Glutamatergic neuron (in vitro differentiated cells): ENCODE measurements around the gene GSG1L. TPM values are rescaled to one million over a fixed set of nuclear protein-coding genes. Genes with fewer than 3 reads are reported as not detected.

Experiments used
- DNase-seq: peaks from one replicate; pipeline ENCODE4 v3.0.0; 2022
- H3K27ac Mint-ChIP-seq: one replicate; pipeline ENCODE4 v1.8.0; 2020; ENCODE audit warnings: mild to moderate bottlenecking, mixed read lengths, inconsistent platforms; ENCODE audit not compliant: unreplicated experiment
- H3K27me3 Mint-ChIP-seq: one replicate; pipeline ENCODE4 v1.8.0; 2020; ENCODE audit warnings: mild to moderate bottlenecking, moderate library complexity, mixed read lengths, inconsistent platforms; ENCODE audit not compliant: unreplicated experiment
- H3K36me3 Mint-ChIP-seq: one replicate; pipeline ENCODE4 v1.8.0; 2020; ENCODE audit warnings: mild to moderate bottlenecking, mixed read lengths, inconsistent platforms; ENCODE audit not compliant: unreplicated experiment
- H3K4me1 Mint-ChIP-seq: one replicate; pipeline ENCODE4 v1.8.0; 2020; ENCODE audit warnings: mild to moderate bottlenecking, low read depth, mixed read lengths, inconsistent platforms; ENCODE audit not compliant: unreplicated experiment
- H3K4me3 Mint-ChIP-seq: one replicate; pipeline ENCODE4 v1.8.0; 2020; ENCODE audit warnings: mild to moderate bottlenecking, mixed read lengths, inconsistent platforms; ENCODE audit not compliant: unreplicated experiment
- H3K9me3 Mint-ChIP-seq: one replicate; pipeline ENCODE4 v1.8.0; 2020; ENCODE audit warnings: mild to moderate bottlenecking, moderate library complexity, mixed read lengths, inconsistent platforms; ENCODE audit not compliant: unreplicated experiment
- total RNA-seq: library from RNA; stranded (reverse); fragmentation: NEBNext Ultra II Directional; extraction: Animal tissue kit (Norgen Biotek cat#: 25700); gene quantifications from one replicate; pipeline ENCODE4 v1.2.1, GENCODE V29; 2021; ENCODE audit not compliant: unreplicated experiment
- TF ChIP-seq, protein P1 (sequence below): fragments of 200-600 bp; sonication (generic); IDR thresholded peaks from one replicate; pipeline ENCODE4 v1.5.0; 2021; ENCODE audit not compliant: partially characterized antibody, unreplicated experiment

GSG1L gene
- total RNA-seq, 1 donor from 2014 or later: 0.91 TPM

DNA sequence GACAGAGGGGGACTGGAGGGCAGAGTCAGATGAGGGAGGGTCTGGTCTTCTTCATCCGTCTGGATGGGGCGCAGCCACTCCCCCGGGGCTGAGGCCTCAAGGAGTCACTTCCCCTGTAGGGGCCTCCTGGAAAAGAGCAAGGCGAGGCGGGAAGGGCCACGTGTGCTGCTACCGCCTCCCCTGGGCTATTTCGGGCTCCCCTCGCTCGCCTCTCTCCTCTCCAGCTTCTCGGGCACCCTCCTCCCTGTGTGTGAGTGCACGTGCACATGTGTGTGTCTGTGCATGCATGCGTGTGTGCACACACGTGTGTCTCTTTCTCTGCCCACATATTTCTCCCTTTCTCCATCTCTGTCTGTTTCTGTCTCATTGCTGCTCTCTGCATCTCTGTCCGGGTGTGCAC lies 10.1 kb downstream of the GSG1L start:
- Mint-ChIP-seq H3K4me1 (no peaks in the 10 kb centered on the region), H3K9me3 (peaks cover 2% of the 10 kb centered on the region), H3K4me3 (no peak overlapping the region), H3K27ac (no peak overlapping the region), H3K36me3 (peaks cover 5% of the 10 kb centered on the region), H3K27me3 (peaks cover 6% of the 10 kb centered on the region)
- no peak for DNase-seq
- TF ChIP-seq, protein P1, sequence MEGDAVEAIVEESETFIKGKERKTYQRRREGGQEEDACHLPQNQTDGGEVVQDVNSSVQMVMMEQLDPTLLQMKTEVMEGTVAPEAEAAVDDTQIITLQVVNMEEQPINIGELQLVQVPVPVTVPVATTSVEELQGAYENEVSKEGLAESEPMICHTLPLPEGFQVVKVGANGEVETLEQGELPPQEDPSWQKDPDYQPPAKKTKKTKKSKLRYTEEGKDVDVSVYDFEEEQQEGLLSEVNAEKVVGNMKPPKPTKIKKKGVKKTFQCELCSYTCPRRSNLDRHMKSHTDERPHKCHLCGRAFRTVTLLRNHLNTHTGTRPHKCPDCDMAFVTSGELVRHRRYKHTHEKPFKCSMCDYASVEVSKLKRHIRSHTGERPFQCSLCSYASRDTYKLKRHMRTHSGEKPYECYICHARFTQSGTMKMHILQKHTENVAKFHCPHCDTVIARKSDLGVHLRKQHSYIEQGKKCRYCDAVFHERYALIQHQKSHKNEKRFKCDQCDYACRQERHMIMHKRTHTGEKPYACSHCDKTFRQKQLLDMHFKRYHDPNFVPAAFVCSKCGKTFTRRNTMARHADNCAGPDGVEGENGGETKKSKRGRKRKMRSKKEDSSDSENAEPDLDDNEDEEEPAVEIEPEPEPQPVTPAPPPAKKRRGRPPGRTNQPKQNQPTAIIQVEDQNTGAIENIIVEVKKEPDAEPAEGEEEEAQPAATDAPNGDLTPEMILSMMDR: no peak

DNA sequence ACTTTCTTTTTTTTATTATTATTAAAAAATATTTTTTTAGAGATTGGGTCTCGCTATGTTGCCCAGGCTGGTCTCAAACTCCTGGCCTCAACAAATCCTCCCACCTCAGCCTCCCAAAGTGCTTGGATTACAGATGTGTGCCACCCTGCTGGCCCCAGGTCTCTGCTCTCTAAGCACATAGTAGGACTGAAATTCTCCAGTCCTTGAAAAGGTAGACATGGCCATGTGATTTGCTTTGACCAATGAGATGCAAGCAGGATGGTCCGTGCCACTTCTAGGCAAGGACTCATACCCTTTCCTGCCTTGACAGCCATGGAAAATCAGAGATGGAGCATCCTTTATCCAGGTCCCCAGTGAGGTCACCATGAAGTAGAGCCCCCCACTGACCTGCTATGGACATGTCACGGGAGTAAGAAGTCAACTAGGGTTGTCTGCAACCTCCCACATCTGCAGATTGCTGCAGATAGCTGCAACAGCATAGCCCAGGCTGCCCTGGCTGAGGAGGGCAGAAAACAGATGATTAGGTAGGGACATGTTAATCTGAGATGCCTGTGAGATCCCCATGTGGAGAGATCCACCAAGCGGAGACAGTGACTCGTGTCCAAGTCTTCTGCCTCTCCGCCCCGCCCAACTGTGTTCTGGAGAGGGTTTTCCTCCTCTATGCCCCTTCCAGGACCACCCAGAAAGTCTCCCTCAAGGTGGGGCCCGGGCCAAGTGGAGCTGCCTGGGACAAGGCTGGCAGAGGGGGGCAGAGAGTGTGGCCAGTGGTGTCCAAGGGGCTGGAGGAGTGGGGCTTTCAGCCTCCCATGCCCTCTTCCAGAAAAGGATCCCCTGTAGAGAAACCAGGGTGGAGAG lies 11.0 kb downstream of the GSG1L start:
- no peak overlapping the region for H3K27ac Mint-ChIP-seq
- no peak for DNase-seq
- no peak overlapping the region for H3K4me3 Mint-ChIP-seq
- H3K36me3 Mint-ChIP-seq: peaks cover 5% of the 10 kb centered on the region
- TF ChIP-seq, protein P1: no peak
- peaks cover 4% of the 10 kb centered on the region for H3K9me3 Mint-ChIP-seq
- H3K27me3 Mint-ChIP-seq: peaks cover 6% of the 10 kb centered on the region
- H3K4me1 Mint-ChIP-seq: no peaks in the 10 kb centered on the region

DNA sequence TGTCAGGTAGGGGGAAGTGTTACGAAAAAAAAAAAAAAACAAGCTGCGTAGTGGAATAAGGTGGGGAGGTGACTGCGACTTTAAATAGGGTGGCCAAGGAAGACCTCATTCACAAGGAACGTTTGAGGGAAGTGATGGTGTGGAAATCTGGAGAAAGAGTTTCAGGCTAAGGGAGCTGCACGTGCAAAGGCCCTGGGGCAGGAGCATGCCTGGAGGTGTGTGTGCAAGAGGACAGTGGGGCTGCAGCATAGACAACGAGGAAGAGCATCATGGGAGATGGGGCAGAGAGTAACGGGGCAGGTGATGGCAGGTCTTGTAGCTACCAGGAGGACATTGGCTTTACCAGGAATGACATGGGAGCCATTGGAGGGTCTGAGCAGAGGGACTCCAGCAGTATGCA lies 12.0 kb downstream of the GSG1L start:
- Mint-ChIP-seq H3K4me1 (no peaks in the 10 kb centered on the region), H3K9me3 (peaks cover 4% of the 10 kb centered on the region), H3K4me3 (no peak overlapping the region), H3K36me3 (peaks cover 5% of the 10 kb centered on the region), H3K27ac (no peak overlapping the region), H3K27me3 (no peaks in the 10 kb centered on the region)
- TF ChIP-seq, protein P1: no peak
- no peak for DNase-seq

DNA sequence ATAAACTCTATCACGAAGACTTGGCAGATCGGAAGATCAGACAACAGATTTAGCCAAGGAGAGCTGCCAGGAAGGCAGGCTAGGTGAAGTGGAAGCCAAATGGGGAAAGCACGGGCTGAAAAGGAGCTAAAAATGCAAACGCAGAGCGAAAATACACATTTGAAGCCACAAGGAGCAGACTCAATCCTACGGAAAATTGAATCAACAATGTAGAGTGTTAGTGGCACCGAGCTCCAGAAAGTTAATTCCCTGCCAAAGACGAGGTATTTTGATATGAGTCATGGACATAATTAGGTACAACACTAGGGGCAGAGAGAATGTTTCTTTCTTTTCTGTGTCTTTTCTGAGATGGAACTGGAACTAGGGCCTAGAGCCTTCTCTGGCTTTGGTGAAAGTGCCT lies 20.7 kb downstream of the GSG1L start:
- Mint-ChIP-seq H3K4me3 (no peak overlapping the region), H3K9me3 (peaks cover 5% of the 10 kb centered on the region), H3K4me1 (no peaks in the 10 kb centered on the region), H3K27me3 (peaks cover 1% of the 10 kb centered on the region), H3K27ac (no peak overlapping the region), H3K36me3 (no peaks in the 10 kb centered on the region)
- DNase-seq: no peak
- TF ChIP-seq, protein P1: no peak

DNA sequence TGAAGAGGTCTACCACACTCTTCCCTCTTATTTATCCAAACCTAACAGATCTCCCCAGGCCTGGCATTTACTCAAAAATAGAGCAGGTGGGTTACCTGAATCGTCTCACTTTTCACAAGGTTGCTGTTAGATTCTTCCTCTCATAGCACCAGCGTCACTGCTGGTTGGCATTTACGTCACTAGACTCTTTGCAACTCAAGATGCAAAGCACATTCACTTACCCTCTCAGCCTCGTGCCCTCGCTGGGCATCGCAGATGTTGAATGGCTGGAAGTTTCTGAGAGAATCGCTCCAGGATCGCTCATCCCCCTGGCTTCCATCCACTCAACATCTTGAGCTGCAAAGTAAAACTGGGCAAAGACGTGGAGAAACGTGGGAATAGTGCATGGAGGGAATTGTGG lies 21.9 kb downstream of the GSG1L start:
- DNase-seq: no peak
- Mint-ChIP-seq H3K4me1 (no peaks in the 10 kb centered on the region), H3K27me3 (peaks cover 1% of the 10 kb centered on the region), H3K27ac (no peak overlapping the region), H3K4me3 (no peak overlapping the region), H3K36me3 (no peaks in the 10 kb centered on the region), H3K9me3 (peaks cover 3% of the 10 kb centered on the region)
- TF ChIP-seq, protein P1: no peak
